ENCODE data around the gene EGFR.

- TF ChIP-seq, protein P1, sequence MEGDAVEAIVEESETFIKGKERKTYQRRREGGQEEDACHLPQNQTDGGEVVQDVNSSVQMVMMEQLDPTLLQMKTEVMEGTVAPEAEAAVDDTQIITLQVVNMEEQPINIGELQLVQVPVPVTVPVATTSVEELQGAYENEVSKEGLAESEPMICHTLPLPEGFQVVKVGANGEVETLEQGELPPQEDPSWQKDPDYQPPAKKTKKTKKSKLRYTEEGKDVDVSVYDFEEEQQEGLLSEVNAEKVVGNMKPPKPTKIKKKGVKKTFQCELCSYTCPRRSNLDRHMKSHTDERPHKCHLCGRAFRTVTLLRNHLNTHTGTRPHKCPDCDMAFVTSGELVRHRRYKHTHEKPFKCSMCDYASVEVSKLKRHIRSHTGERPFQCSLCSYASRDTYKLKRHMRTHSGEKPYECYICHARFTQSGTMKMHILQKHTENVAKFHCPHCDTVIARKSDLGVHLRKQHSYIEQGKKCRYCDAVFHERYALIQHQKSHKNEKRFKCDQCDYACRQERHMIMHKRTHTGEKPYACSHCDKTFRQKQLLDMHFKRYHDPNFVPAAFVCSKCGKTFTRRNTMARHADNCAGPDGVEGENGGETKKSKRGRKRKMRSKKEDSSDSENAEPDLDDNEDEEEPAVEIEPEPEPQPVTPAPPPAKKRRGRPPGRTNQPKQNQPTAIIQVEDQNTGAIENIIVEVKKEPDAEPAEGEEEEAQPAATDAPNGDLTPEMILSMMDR (IDR thresholded peaks at IDR 0.05) = no peak
- TF ChIP-seq POLR2A (IDR thresholded peaks at IDR 0.05) = no peak
Measured at GRCh38 chr7:55150709-55151451, 132.1 kb downstream of the EGFR start.
